ENCODE measurements around the gene WDFY4. TPM values are rescaled to one million over a fixed set of nuclear protein-coding genes. Genes with fewer than 3 reads are reported as not detected.

The WDFY4 gene
- total RNA-seq, 1 experiment from 2014 or later: 0.22 TPM

DNA sequence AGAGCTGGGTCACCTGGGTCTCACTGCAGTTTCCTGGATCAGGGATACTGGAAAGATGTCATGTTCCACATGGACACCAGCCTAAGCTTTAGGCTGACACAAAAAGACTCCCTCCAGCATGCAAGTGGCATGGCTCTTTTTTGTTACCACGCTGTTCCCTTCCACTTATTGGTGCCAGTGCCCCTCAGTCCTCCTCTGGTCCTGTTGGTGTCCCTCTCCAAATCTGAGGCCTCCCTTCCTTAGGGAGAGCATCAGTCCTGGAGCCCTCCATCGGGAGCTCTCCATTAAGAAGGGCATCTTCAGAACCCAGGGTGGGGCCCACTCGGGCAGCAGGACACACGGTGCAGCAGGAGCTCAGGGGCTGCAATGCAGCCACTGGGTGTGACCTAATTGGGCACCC, 331.0 kb downstream of the WDFY4 start:
- Histone ChIP-seq H2AFZ (ENCODE audit: low read depth, low read length, poor library complexity, severe bottlenecking) (no peak overlapping the region), H3K27me3 (ENCODE audit: insufficient read depth, low read length) (peaks cover 40% of the 10 kb centered on the region), H4K20me1 (ENCODE audit: insufficient read depth) (no peaks in the 10 kb centered on the region), H3K9me3 (ENCODE audit: control insufficient read depth in 1 of 2, insufficient read depth in 1 of 2, low read depth in 1 of 2, low read length in 2 of 2) (no peaks in the 10 kb centered on the region), H3K36me3 (ENCODE audit: control insufficient read depth in 1 of 2, insufficient read depth in 2 of 2, low read length in 2 of 2) (no peaks in the 10 kb centered on the region), H3K9me2 (ENCODE audit: insufficient read depth) (no peaks in the 10 kb centered on the region), H3K4me1 (ENCODE audit: control insufficient read depth in 1 of 2, insufficient read depth in 2 of 2, low read length in 2 of 2) (no peaks in the 10 kb centered on the region), H3K27ac (ENCODE audit: low read depth, low read length) (no peak overlapping the region), H3K79me2 (ENCODE audit: insufficient read depth, low read length) (no peaks in the 10 kb centered on the region), H3K9ac (ENCODE audit: low read length) (no peak overlapping the region), H3K4me2 (ENCODE audit: low read length) (no peak overlapping the region), H3K4me3 (replicated peaks in 1 of 2; ENCODE audit: low read depth in 1 of 2, low read length in 2 of 2) (no peak overlapping the region)
- ATAC-seq (no peak), DNase-seq (ENCODE audit: low read depth, low spot score) (no peak)
- intact Hi-C loops (cut with micrococcal nuclease): no loop called here
- POLR2A ChIA-PET: no interaction called here
- BruUV-seq (replicated peaks): no TSS peak
- RAD21 ChIA-PET (ENCODE audit: low non-redundant PET in 1 of 2, low total read pairs in 2 of 2, uncharacterized antibody in 2 of 2, unreplicated experiment in 2 of 2): no interaction called here
- TF ChIP-seq ATF3 (IDR thresholded peaks at IDR 0.05) (no peak), EZH2 (IDR thresholded peaks at IDR 0.05) (no peak), SRF (IDR thresholded peaks at IDR 0.05; ENCODE audit: low read depth) (no peak), ZBTB33 (IDR thresholded peaks at IDR 0.05; ENCODE audit: extremely low read depth, insufficient replicate concordance, low read length) (no peak), FOSL1 (IDR thresholded peaks at IDR 0.05; ENCODE audit: low read depth) (no peak), CBX3 (IDR thresholded peaks at IDR 0.05; ENCODE audit: low read depth) (no peak), MAX (IDR thresholded peaks at IDR 0.05) (no peak), SIN3A (IDR thresholded peaks at IDR 0.05; ENCODE audit: low read depth) (no peak), YY1 (IDR thresholded peaks at IDR 0.05; ENCODE audit: extremely low read depth, insufficient replicate concordance, low read depth, low read length) (no peak), SP1 (IDR thresholded peaks at IDR 0.05; ENCODE audit: low read depth) (no peak), TCF7L2 (IDR thresholded peaks at IDR 0.05; ENCODE audit: borderline replicate concordance, extremely low read depth, insufficient read depth, insufficient read length) (no peak), CEBPB (IDR thresholded peaks at IDR 0.05; ENCODE audit: low read depth) (no peak)
- CTCF ChIA-PET: no interaction called here
